ENCODE results near the gene CAMK2A. TPM values are rescaled to one million over a fixed set of nuclear protein-coding genes. Genes with fewer than 3 reads are reported as not detected.

The CAMK2A gene
- total RNA-seq, 6 experiments from 2014 or later = 0.09 to 0.64 (median 0.18) TPM

- H3K9me3 Mint-ChIP-seq = no peaks in the 10 kb centered on the region
- peaks cover 68% of the 10 kb centered on the region for H3K4me1 Mint-ChIP-seq (ENCODE audit: low read depth)
- no peaks in the 10 kb centered on the region for H3K36me3 Mint-ChIP-seq (ENCODE audit: low read depth)
- H3K4me3 Mint-ChIP-seq = peak overlapping the region; percentile 35
- peak overlapping the region; percentile 92 for H3K27ac Mint-ChIP-seq
- TF ChIP-seq CTCF (IDR thresholded peaks at IDR 0.05) = no peak
- H3K27me3 Mint-ChIP-seq (ENCODE audit: insufficient read depth) = peaks cover 3% of the 10 kb centered on the region; the same call in 1 of the 2 replicates
- peak; percentile 89 for DNase-seq
Observed at GRCh38 chr5:150320044-150320613, 30.6 kb upstream of the CAMK2A start.

- Mint-ChIP-seq H3K27me3 (ENCODE audit: insufficient read depth) (peaks cover 5% of the 10 kb centered on the region), H3K4me1 (ENCODE audit: low read depth) (peaks cover 75% of the 10 kb centered on the region), H3K4me3 (no peak overlapping the region), H3K9me3 (no peaks in the 10 kb centered on the region), H3K27ac (peak overlapping the region; percentile 92), H3K36me3 (ENCODE audit: low read depth) (no peaks in the 10 kb centered on the region)
- no peak for DNase-seq
- no peak for TF ChIP-seq CTCF (IDR thresholded peaks at IDR 0.05)
Observed at GRCh38 chr5:150319484-150319790, 29.9 kb upstream of the CAMK2A start.

- Mint-ChIP-seq H3K4me3 (peak overlapping the region; percentile 63), H3K27me3 (ENCODE audit: insufficient read depth) (peaks cover 5% of the 10 kb centered on the region), H3K27ac (peak overlapping the region; percentile 97), H3K4me1 (ENCODE audit: low read depth) (peaks cover 81% of the 10 kb centered on the region), H3K36me3 (ENCODE audit: low read depth) (no peaks in the 10 kb centered on the region), H3K9me3 (no peaks in the 10 kb centered on the region)
- DNase-seq = no peak
- TF ChIP-seq CTCF (IDR thresholded peaks at IDR 0.05) = no peak
Observed at GRCh38 chr5:150318613-150319483, 29.3 kb upstream of the CAMK2A start.

- peak overlapping the region; percentile 63 for H3K4me3 Mint-ChIP-seq
- peak overlapping the region; percentile 97 for H3K27ac Mint-ChIP-seq
Observed at GRCh38 chr5:150317048-150318003, 27.8 kb upstream of the CAMK2A start.

More at GRCh38 chr5:150317048-150318003, 27.8 kb upstream of the CAMK2A start:
- peak; percentile 91 for DNase-seq
- H3K36me3 Mint-ChIP-seq (ENCODE audit: low read depth) = no peaks in the 10 kb centered on the region
- TF ChIP-seq CTCF (IDR thresholded peaks at IDR 0.05) = no peak
- peaks cover 84% of the 10 kb centered on the region for H3K4me1 Mint-ChIP-seq (ENCODE audit: low read depth)
- peaks cover 5% of the 10 kb centered on the region for H3K27me3 Mint-ChIP-seq (ENCODE audit: insufficient read depth)
- no peaks in the 10 kb centered on the region for H3K9me3 Mint-ChIP-seq

Data from HFFc6 (cell line).